Measurements from ENCODE around the gene RASGRP3.

The RASGRP3 gene

DNA sequence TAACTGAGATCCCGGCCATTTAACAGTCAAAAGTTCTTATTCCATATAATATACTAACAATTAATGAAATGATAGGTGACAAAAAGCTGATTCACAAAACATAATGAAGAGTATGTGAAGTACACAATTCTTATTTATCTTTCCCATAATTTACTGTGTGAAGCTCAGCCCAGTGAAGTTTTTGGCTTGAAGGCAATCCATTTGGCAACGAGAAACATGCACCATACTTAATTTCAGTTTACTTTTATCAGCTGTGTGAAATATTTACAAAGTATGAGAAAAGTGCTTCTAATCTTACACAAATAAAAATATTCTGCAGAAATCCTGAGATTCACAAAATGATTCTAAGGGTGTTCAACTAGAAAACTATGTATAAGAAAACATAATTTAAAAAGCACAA, 110.3 kb downstream of the RASGRP3 start:
- no peak overlapping the region for H3K4me3 ChIP-seq (ENCODE audit: low read depth, low read length)
- TF ChIP-seq, protein P1, sequence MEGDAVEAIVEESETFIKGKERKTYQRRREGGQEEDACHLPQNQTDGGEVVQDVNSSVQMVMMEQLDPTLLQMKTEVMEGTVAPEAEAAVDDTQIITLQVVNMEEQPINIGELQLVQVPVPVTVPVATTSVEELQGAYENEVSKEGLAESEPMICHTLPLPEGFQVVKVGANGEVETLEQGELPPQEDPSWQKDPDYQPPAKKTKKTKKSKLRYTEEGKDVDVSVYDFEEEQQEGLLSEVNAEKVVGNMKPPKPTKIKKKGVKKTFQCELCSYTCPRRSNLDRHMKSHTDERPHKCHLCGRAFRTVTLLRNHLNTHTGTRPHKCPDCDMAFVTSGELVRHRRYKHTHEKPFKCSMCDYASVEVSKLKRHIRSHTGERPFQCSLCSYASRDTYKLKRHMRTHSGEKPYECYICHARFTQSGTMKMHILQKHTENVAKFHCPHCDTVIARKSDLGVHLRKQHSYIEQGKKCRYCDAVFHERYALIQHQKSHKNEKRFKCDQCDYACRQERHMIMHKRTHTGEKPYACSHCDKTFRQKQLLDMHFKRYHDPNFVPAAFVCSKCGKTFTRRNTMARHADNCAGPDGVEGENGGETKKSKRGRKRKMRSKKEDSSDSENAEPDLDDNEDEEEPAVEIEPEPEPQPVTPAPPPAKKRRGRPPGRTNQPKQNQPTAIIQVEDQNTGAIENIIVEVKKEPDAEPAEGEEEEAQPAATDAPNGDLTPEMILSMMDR (IDR thresholded peaks at IDR 0.05; ENCODE audit: insufficient read depth, low read depth, low read length, missing control alignments) = no peak
- DNase-seq (ENCODE audit: low read depth) = no peak

DNA sequence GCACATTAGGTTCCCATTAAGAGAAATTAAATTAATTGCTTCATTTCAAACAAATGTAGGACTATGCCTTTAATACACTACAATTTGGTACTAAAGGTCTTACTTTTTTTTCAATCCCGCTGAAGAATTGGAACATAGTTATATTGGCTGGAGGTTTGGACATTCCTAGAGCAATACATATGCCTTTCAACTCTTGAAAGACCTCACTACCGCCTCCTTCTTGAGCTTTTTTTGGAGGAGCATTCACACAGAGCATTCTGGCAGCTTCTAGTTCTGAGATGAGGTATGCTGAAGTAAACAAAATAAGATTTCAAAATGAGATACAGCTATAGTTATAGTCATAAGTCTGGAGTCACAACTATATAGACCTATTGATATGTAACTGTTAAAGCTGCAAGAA, 111.8 kb downstream of the RASGRP3 start:
- DNase-seq (ENCODE audit: low read depth) = no peak
- TF ChIP-seq, protein P1 (IDR thresholded peaks at IDR 0.05; ENCODE audit: insufficient read depth, low read depth, low read length, missing control alignments) = no peak
- H3K4me3 ChIP-seq (ENCODE audit: low read depth, low read length) = no peak overlapping the region

DNA sequence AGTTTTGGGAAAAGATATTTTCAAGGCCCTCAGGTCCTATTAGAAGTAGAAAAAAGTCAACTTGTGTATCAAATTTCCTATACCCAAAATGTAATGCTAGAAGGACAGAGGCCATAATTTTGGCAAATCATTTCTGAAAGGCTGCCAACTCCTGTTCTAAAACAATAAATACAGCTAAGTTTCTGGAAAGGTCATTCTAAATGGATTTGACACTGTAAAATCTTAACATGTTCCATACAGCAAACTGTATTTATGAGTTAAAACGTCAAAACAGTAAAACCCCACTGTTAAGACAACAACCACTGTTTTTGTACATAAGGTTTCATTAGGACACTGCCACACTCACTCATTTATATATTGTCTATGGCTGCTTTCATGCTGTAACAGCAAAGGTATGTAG, 113.0 kb downstream of the RASGRP3 start:
- TF ChIP-seq, protein P1 (IDR thresholded peaks at IDR 0.05; ENCODE audit: insufficient read depth, low read depth, low read length, missing control alignments) = no peak
- no peak overlapping the region for H3K4me3 ChIP-seq (ENCODE audit: low read depth, low read length)
- DNase-seq (ENCODE audit: low read depth) = no peak

DNA sequence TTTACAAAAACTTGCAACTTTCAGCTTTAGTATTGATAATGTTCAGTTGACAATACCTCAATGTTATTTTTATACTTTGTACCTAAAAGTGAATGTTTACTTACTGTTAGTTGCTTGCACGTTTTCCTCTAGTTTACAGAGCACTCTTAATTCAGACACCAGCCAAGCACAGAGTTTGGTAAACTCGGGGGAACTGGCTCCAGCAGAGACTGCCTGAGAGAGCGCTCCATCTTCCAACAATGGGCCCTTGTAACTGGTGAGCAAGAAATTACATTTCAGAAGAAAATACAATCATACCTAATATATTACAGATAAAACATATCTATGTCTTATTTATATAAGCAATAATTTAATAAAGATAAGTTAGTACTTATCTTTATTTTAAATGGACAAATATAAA, 118.9 kb downstream of the RASGRP3 start:
- H3K4me3 ChIP-seq (ENCODE audit: low read depth, low read length) = no peak overlapping the region
- TF ChIP-seq, protein P1 (IDR thresholded peaks at IDR 0.05; ENCODE audit: insufficient read depth, low read depth, low read length, missing control alignments) = no peak
- no peak for DNase-seq (ENCODE audit: low read depth)

DNA sequence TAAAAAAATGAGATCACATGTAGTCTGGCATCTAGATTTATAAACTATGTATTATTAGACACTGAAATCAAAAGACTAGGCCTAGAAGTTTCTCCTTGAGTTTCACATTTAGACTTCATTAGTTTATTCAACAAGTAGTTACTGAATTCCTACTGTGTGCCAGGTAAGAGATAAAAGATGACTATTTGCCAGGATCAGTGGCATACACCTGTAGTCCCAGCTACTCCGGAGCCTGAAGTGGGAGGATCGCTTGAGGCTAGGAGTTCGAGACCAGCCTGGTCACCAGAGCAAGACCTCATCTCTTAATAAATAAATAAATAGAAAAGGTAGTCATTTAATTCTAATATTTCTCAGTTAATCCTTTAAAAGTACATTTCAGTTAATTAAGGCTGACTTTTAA, 120.6 kb downstream of the RASGRP3 start:
- H3K4me3 ChIP-seq (ENCODE audit: low read depth, low read length) = peak overlapping the region; percentile 68
- TF ChIP-seq, protein P1 (IDR thresholded peaks at IDR 0.05; ENCODE audit: insufficient read depth, low read depth, low read length, missing control alignments) = no peak
- DNase-seq (ENCODE audit: low read depth) = no peak

DNA sequence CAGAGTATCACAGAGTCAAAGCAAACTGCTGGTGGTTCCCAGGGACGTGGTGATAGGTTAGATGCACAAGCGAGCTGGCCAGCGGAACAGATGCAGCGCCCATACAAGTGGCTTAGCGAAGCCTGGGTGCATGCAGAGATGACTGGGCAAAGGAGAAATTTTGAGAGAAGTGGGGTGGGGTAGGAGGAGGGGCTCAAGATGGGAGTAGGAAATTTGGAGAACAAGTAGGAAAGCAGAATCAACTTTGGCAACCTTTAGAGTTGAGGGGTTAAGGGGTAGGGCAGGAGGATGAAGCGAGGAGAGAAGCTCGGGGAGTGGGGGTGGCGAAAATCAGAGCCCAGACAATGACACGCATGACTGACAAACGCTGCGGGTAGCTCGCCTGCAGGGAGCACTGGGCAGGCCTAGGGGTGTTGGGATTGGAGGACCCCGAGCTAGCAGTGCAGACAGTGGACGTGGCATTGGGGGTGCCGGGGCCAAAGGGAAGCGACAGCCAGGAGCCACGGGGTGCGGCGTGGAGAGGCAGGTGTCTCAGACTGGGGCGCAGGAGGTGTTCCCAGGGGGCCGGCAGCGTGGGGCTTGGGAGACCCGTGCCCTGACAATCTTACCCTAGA, 122.2 kb downstream of the RASGRP3 start:
- TF ChIP-seq, protein P1 (IDR thresholded peaks at IDR 0.05; ENCODE audit: insufficient read depth, low read depth, low read length, missing control alignments) = no peak
- peak; percentile 85 for DNase-seq (ENCODE audit: low read depth)

More for the DNA sequence above, 122.2 kb downstream of the RASGRP3 start:
- H3K4me3 ChIP-seq (ENCODE audit: low read depth, low read length) = peak overlapping the region; percentile 68

Data from GM12865 (cell line).